ENCODE measurements around the gene KAZN. TPM values are rescaled to one million over a fixed set of nuclear protein-coding genes. Genes with fewer than 3 reads are reported as not detected.

Gene KAZN
- polyA plus RNA-seq, 1 donor (not counting 4 experiments of a cell fraction or from before 2014, with no cell fraction given), result 5.9 TPM

- Histone ChIP-seq H3K9me3 (ENCODE audit: control insufficient read depth, low read depth, low read length) (peaks cover 8% of the 10 kb centered on the region), H3K4me3 (ENCODE audit: control insufficient read depth in 2 of 3, extremely low read depth in 1 of 3, insufficient read depth in 2 of 3, low read depth in 1 of 3, low read length in 3 of 3) (no peak overlapping the region), H3K4me2 (ENCODE audit: control insufficient read depth, extremely low read depth, insufficient read depth, low read depth, low read length) (no peak overlapping the region), H3K27me3 (ENCODE audit: control insufficient read depth, extremely low read depth, insufficient read depth, low read length) (peaks cover 2% of the 10 kb centered on the region), H2AFZ (ENCODE audit: control insufficient read depth, low read length) (no peak overlapping the region), H3K4me1 (ENCODE audit: control insufficient read depth, extremely low read depth, insufficient read depth, low read length) (peaks cover 4% of the 10 kb centered on the region), H3K79me2 (ENCODE audit: control insufficient read depth, insufficient read depth, low read length) (no peaks in the 10 kb centered on the region), H3K27ac (ENCODE audit: control insufficient read depth, insufficient read depth, low read length) (no peak overlapping the region), H4K20me1 (ENCODE audit: control insufficient read depth, extremely low read depth, insufficient read depth, low read length) (no peaks in the 10 kb centered on the region), H3K9me1 (ENCODE audit: control insufficient read depth, extremely low read depth, insufficient read depth, low read length) (no peaks in the 10 kb centered on the region), H3K36me3 (ENCODE audit: control insufficient read depth in 2 of 2, extremely low read depth in 1 of 2, insufficient read depth in 2 of 2, low read length in 2 of 2) (no peaks in the 10 kb centered on the region), H3K9ac (ENCODE audit: control insufficient read depth, extremely low read depth, insufficient read depth, low read length) (no peak overlapping the region)
- DNase-seq (ENCODE audit: low read depth, low spot score) (no peak), FAIRE-seq (no peak)
- dilution Hi-C loops (cut with MboI; ENCODE audit: extremely low pct_ligation_motif_present, low sequenced_read_pairs), result no loop called here
- no peak for TF ChIP-seq EZH2 (IDR thresholded peaks at IDR 0.05; ENCODE audit: low read length)
- no peak for TF ChIP-seq CTCF (optimal IDR thresholded peaks at IDR 0.05 in 1 of 3, IDR thresholded peaks at IDR 0.05 in 1 of 3, conservative IDR thresholded peaks at IDR 0.05 in 1 of 3; ENCODE audit: extremely low read depth in 1 of 3, insufficient read depth in 2 of 3, low read length in 3 of 3)
These were observed 241.9 kb downstream of the KAZN start for GRCh38 chr1:14840374-14840773.

- no peak overlapping the region for H3K27ac ChIP-seq (ENCODE audit: control insufficient read depth, insufficient read depth, low read length)
- dilution Hi-C loops (cut with MboI; ENCODE audit: extremely low pct_ligation_motif_present, low sequenced_read_pairs), result no loop called here
- no peak for FAIRE-seq
These were observed 243.0 kb downstream of the KAZN start for GRCh38 chr1:14841456-14841855.

More at GRCh38 chr1:14841456-14841855, 243.0 kb downstream of the KAZN start:
- H3K79me2 ChIP-seq (ENCODE audit: control insufficient read depth, insufficient read depth, low read length), result no peaks in the 10 kb centered on the region
- no peak overlapping the region for H2AFZ ChIP-seq (ENCODE audit: control insufficient read depth, low read length)
- no peaks in the 10 kb centered on the region for H3K36me3 ChIP-seq (ENCODE audit: control insufficient read depth in 2 of 2, extremely low read depth in 1 of 2, insufficient read depth in 2 of 2, low read length in 2 of 2)
- TF ChIP-seq CTCF (optimal IDR thresholded peaks at IDR 0.05 in 1 of 3, IDR thresholded peaks at IDR 0.05 in 1 of 3, conservative IDR thresholded peaks at IDR 0.05 in 1 of 3; ENCODE audit: extremely low read depth in 1 of 3, insufficient read depth in 2 of 3, low read length in 3 of 3) (no peak), EZH2 (IDR thresholded peaks at IDR 0.05; ENCODE audit: low read length) (no peak)
- DNase-seq (ENCODE audit: low read depth, low spot score), result no peak
- no peaks in the 10 kb centered on the region for H4K20me1 ChIP-seq (ENCODE audit: control insufficient read depth, extremely low read depth, insufficient read depth, low read length)
- H3K27me3 ChIP-seq (ENCODE audit: control insufficient read depth, extremely low read depth, insufficient read depth, low read length), result peaks cover 3% of the 10 kb centered on the region
- no peak overlapping the region for H3K4me3 ChIP-seq (ENCODE audit: control insufficient read depth in 2 of 3, extremely low read depth in 1 of 3, insufficient read depth in 2 of 3, low read depth in 1 of 3, low read length in 3 of 3)
- H3K4me1 ChIP-seq (ENCODE audit: control insufficient read depth, extremely low read depth, insufficient read depth, low read length), result peaks cover 4% of the 10 kb centered on the region
- no peak overlapping the region for H3K9ac ChIP-seq (ENCODE audit: control insufficient read depth, extremely low read depth, insufficient read depth, low read length)
- H3K9me3 ChIP-seq (ENCODE audit: control insufficient read depth, low read depth, low read length), result peaks cover 8% of the 10 kb centered on the region
- no peaks in the 10 kb centered on the region for H3K9me1 ChIP-seq (ENCODE audit: control insufficient read depth, extremely low read depth, insufficient read depth, low read length)
- no peak overlapping the region for H3K4me2 ChIP-seq (ENCODE audit: control insufficient read depth, extremely low read depth, insufficient read depth, low read depth, low read length)
